ELR (cell line): ENCODE measurements around the gene ISOC2.
A peak's percentile ranks its signal among the peaks of the same experiment; 100 is the strongest.

Source experiments
- DNase-seq: peaks from one replicate; pipeline ENCODE4 v3.0.0-alpha.2; 2015; ENCODE audit warnings: low read depth

ISOC2 gene

DNA sequence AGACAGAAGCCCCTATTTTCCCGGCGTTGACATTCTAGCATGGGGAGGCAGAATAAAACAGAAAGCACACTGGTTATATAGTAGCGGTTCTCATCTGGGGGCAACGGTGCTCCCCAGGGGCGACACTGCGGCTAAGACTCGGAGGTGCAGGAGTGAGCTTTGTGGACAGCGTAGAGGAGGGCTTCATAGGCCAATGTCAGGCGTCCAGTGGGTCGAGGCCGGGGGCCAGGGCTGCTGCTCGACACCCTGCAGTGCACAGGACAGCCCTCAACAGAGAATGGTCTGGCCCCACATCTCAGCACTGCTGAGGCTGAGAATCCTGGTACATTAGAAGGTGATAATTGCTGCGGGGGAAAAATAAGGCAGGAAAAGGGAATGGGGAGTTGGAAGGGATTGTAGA is 16.5 kb upstream of the ISOC2 start:
- no peak for DNase-seq

DNA sequence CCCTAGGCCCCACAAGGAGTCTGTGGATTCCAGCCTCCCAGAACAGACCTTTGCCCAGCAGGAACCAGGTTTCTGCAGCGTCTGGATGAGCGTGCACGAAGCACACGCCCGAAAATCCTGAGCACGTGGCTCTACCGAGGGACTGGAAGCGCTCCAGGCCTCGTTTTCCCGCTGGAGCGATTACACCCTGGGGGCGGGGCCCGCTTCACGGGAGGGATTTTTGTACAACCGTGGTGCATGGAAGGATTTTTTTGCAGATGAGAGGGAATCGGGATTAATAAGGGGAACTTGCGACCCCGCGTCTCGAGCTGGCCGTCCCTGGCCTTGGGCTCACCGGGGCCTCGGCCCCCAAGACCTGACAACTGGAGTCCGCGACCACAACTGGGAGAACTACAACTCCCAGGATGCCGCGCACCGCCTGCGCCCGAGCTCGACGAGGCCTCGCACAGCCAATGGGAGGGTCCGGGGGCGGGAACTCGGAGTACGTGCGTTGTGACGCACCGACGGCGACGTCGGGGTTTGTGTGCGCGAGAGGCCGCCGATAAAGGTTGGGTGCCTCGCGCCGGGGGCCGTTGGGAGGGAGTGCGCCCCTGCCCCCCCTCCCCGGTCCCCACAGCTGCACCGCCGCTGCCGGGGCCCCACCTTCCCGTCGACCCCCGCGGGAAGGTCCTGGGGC is 14.8 kb upstream of the ISOC2 start, which contains the start of gene ZNF628:
TSS of gene ZNF628 (plus strand) at position 518 of the 676 bp plus-strand sequence. CDS start 3,294 bp downstream, outside the sequence.
- peak; percentile 98 for DNase-seq

DNA sequence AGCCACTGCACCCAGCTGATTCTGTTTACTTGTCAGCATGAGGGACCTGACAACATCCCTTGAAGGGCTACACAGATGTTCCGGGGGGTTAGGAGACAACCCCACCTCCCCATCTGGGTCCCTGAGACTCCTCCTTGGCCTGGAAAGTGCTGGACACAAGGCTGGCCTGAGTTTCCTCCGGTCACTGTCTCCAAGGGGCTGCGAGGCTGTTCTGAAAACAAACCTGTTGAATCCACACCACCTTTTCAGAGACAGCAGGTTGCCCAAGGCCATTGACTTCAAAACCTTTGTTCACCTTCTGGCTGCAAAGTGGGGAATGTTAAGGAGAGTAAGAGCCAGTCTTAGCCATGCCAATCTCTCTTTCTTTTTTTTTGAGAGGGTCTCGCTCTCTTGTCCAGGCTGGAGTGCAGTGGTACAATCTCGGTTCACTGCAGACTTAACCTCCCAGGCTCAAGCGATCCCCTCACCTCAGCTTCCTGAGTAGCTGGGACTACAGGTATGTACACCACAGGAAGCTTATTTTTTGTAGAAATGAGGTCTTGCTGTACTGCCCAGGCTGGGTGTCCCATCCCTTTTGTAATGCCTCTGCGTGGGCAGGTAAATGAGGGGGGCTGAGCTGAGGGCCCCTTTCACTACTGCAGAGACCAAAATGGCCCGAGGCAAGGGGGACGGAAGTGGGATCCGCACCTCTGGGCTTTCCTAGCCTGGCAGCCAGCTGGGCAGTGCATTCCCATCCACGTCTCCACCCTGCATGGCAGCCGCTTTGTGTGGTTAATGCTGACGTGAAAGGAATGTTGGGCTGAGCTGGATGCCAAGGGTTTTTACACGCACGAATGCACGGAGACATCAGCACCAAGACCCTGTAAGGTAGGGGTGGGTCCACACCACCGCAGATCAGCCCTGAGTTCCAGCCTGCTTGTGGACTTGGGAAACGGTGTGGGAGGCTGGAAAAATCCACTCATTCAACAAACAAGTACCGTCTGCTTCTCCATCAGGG is 13.1 kb upstream of the ISOC2 start:
- no peak for DNase-seq

DNA sequence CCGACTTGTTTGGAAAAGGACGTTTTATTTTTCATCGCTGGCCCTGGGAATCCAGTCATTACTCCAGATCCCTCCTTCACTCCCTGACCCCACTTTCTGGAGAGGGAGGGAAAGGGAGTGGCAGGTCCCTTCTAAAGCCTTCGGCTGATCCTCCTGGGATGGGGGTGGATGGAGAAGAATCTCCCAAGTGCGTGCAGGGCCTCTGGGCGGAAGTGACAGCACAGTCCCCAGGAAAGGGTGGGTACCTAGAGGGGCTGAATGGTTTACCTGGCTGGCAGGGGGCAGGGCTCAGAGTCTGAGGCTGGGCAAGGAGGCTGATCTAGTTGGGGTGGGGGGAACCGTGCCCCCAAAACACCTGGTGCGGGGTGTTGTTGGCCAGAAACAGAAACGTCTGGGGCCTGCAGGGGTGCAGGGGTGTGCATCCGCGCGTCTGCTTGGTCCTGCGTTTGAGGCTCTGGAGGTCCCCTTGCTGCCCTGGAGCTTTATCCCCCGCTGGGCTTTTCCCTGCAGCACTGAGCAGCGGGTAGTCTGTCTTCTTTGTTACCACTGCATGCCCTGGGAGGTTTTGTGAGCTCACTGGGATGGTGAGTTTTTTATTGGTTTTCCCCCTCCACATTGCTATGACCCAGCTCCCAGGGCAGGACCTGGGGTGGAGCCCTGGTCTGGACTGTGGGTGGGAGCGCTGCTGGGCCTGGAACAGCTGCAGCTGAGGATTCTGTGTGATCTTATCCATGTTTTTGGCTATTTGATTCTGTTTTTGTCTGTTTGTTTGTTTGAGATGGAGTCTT is 12.0 kb upstream of the ISOC2 start:
- DNase-seq = no peak

DNA sequence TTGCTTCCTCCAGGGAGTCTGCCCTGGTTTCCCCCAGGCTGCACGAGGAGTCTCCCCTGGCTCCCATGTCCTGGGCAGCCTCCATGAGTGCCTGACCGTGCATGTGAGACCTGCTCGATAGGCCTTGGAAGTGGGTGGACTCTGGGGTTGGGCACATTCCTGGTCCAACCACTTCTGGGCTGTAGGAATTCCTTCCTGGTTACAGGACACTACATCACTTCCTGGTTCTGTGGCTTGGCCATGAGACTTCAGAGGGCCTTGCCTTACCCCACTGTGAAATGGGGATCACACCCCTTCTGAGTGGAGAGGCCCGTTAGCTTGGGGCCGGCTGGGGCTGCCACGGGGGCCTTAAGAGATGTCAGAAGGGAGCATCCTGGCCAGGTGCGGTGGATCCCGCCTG is 11.0 kb upstream of the ISOC2 start:
- peak; percentile 90 for DNase-seq

DNA sequence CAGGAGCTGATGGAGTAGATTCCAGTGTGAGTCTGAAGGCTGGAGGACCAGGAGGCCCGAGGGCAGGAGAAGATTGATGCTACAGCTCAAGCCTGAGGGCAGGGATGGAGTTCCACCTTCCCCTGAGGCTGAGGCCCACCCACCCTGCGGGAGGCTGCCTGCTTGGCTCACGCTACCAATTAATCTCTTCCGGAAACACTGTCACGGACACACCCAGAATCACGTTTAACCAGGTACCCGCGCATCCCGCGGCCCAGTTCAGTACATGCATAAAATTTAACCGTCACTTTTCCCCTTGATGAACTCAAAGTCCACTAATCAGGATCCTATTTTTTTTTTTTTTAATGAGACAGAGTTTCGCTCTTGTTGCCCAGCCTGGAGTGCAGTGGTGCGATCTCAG is 9.8 kb upstream of the ISOC2 start:
- DNase-seq = no peak

DNA sequence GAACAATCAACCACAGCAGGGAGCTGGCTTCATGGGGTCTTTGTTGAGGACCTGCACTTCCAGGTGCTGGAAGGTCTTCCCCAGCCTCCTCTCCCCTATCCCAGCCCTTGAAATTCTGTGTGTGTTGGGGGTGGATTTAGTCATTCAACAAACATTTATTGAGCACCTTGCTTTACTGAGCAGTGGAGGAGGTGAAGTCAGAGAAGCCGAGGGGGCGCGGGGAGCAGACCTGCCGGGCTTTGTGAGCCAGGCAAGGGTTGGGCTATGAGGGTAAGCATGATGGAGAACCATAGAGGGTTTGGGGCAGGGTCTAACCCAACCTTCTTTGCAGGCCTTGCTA is 6.6 kb upstream of the ISOC2 start:
- no peak for DNase-seq

DNA sequence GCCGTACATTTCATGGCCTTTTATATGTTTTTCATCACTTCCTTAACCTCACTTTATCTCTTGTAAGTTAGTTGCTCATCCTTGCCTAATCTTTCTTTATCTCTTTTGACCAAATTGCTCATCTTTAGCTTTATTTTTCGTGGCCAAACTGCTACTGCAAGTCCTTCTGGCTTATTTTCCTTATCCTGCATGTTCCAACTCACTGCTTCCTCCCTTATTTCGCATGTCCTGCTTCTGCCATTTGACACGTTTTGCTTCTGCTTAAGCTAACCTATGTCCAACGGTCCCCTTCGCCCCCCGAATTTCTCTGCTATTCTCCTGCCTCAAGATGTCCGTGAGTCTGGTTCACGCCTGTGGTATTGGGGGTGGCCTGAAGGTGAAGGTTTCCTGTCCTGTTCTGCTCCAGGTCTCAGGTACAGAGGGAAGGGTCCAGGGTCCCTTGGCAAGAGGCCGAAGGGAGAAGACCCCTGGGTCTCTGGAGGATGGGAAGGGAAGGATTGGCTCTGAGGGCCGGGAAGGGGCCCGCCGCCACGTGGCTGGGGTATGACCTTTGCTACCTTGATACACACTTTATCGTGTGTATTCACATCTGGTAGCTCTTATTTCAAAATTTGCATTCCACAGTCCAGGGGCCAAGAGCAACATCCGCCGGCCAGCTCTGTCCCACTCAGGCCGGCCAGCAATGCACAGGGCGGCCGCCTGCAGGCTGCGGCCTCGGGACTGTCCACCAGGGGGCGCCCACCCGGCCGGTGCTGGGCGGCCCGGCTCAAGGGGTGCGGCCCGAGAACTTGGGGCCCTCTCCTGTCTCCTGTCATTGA is 6.0 kb upstream of the ISOC2 start:
- DNase-seq = peak; percentile 61

DNA sequence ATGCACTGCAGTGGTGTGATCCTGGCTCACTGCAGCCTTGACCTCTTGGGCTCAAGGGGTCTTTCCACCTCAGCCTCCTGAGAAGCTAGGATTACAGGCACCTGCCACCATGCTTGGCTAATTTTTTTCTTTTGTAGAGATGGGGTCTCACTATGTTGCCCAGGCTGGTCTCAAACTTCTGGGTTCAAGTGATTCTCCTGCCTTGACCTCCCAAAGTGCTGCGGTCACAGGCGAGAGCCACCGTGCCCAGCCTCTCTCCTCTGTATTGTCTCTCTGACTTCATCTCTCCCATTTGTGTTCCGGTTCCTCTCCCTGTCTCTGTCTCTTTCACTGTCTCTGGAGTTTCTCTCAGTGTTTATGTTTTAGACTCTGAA is 4.8 kb upstream of the ISOC2 start:
- no peak for DNase-seq

DNA sequence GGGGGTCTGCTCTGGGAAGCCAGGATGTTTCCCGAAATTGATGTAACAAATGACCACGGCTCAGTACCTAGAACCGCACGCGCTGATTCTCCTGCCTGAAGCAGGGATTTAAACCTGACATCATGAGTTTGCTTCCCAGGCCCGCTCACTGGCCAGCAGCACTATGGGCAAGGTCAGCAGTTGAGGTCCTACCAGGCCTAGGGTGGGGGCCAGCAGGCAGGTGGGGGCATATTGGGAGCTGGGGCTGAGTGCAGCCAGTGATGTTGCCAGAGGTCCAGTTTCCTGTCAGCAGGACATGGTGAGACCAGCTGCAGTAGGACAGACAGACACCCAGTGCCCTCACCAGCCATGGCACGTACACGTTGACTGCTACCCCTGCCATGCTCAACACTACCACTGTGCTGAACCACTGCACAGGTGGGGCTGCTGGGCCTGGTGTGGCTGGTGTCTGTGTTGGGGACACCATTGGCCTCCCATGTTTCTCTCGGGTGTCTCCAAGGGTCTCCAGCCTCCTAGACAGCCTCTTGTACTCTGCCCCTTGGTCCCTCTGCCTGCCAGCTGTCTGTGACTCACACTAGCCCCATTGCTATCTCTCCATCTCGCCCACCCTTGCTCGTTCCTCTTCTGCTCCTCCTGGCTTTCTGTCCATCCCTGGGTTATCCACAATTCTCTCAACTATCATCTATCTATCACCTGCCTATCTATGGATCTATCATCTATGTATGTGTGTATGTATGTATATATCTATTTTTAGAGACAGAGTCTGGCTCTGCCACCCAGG is 4.2 kb upstream of the ISOC2 start:
- no peak for DNase-seq

DNA sequence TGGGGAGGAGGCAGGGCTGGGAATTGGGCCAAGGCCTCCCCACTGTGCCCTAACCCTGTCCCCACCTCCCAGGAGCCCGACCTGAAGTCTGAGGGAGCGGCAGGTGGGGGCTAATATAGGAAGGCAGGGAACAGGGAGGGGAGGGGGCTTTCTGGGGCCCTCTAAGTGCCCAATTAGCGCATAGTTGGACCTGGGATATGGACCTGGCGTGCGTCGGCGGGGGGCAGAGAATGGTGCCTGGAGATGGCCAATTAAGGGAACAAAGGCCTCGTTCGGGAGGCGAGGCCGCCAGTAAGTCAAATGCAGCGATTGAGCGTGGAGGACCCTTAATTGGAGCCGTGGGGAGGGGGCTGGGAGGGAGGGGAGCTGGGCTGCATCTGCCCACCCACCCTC is 3.2 kb upstream of the ISOC2 start, which contains the start of gene C19orf85:
TSS of gene C19orf85 (minus strand) at position 90 of the 393 bp plus-strand sequence. CDS start 197 bp downstream, outside the sequence.
- no peak for DNase-seq

DNA sequence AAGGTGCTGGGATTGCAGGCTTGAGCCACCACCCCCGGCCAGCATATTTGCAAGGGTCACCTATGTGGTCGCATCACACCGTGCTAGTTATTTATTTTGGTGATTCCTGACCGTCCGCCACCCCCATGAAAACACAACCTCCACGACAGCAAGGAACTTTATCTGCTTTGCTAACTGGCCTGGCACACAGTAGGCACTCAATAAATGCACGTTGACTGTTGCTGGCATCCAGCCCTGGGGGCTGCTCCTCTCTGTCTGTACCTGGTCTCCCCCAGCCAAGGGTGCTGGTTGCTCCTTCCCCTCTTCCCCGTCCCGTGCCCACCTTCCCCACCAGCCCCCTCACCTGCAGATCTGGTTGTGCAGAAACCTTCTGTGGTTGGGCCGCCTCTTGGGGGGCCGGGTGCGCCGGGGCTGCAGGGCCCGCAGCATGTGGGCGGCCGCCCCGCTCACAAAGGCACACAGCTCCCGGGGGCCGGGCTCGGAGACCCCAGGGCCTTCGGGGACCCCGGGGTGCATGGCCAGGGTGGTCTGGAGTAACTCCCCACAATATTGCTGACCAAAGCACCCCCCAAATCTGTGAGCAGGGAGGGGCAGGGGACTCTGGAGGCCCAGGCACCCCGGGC is 2.7 kb upstream of the ISOC2 start:
- no peak for DNase-seq

DNA sequence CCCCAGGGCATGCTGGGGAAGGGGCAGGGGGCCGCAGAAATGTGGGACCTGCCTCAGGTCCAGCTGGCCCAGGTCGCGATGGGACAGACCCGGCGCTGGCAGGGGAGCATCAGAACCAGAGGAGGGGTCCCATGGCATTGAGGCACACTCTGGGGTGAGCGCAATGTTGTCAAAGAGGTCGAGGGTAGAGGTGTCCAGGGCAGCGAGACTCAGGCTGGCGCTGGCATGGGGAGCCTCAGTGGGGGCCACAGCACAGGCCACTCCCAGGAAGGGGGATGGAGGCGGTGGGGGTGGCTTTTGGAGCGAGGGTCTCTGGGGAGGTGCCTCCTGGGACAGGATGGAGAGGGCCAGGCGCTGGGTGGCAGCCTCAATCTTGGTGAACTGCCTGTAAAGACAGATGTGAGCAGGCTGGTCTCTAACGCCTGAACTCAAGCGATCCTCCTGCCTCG is 2.2 kb upstream of the ISOC2 start:
- no peak for DNase-seq

DNA sequence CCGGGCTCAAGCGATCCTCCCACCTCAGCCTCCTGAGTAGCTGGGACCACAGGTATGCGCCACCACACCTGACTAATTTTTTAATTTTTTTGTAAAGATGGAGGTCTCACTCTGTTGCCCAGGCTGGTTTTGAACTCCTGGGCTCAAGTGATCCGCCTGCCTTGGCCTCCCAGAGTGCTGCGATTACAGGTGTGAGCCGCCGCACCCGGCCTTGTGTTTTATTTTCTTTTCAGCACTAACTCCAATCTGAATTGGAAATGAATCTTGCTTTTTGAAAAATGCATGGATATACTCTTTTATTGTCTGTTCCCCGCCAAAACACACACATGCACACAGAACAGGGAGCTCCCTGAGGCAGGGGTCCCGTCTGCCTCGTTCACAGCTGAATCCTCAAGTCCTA is 1.3 kb upstream of the ISOC2 start:
- no peak for DNase-seq

DNA sequence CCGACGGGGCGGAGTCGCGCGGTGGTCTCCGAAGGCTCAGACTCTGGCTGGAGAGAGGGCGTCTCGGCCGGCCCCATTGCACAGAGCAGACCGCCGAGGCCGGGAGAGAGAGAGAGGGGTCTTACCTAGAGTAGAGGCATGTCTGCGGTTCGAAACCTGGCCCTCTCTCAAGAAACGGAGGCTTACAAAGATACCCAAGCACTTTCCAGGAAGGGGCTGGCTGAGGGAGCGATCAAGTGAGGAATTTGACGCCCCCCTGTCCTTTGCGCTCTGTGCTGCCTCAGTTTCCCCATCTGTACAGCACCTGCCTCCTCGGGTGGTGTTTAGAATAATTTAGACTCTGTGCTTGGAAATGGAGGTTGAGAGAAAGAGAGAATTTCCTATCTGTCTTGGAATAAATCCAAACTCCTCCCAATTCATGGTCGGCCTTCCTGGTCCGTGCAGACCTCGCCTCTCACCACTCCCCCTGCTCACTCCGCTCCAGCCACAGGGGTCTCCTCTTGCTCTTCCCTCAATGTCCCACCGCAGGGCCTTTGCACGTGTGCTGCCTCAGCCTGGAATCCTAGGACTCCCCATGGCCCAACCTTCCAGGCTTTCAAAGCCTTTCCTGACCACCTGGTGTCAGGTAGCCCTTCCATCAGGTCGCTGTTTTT is 658 bp upstream of the ISOC2 start:
- peak; percentile 51 for DNase-seq

DNA sequence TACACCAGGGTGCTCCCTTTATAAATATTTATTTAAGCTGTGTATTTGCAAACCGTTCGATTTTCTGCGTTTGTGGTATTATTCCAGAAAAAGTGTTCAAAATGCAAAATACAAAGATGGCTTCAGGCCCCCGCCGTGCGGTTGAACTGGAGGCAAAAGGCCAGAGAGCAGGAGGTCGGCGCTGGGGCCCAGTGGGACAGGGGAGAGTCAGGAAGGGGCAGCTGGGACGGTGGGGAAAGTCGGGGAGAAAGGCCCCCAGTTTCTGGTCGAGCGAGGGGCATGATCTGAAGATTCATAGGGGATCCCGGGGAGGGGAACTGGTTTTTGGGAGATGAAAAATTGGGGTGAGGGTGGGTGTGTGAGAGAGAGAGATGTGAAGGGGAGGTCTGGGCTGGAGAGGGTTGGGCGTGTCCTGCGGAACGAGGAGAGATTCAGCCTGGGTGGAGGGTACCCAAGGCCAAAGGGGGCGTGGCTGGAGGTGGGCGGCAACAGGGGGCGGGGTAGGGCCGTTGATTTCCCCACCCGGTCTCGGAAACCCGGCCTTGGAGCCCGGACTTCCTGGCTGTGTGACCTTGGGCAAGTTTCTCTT is 678 bp downstream of the ISOC2 start:
- DNase-seq = peak; percentile 76

DNA sequence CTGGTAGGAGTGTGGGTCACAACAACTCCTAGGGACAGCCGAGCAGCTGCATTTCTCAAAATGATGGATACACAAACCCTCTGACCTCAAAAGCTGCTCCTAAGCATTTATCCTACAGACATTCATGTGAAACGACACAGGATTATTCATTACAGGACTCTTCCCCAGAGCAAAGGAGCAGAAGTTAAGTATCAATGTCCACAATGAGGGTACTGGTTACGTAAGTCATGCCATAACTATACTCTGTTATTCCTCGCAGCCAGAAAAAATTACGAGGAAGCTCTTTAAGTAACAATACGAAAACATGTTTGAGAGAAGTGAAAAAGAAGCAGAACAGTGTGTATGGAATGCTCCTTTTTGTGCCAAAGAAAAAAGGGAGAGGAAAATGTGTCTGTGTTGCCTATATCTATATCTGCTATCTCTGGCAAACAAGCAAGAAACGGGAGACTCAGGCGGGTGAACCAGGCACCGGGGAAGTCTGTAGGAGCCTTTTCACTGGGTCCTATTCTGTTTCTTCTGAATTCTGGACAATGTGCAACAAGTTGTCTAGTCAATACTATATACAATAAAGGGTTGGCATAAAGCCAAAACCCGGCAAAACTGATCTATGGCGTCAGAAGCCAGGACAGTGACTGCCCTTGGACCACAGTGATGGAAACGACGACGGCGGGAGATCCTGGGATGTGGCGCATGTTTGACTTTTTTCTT is 1.3 kb downstream of the ISOC2 start:
- DNase-seq = peak; percentile 33

DNA sequence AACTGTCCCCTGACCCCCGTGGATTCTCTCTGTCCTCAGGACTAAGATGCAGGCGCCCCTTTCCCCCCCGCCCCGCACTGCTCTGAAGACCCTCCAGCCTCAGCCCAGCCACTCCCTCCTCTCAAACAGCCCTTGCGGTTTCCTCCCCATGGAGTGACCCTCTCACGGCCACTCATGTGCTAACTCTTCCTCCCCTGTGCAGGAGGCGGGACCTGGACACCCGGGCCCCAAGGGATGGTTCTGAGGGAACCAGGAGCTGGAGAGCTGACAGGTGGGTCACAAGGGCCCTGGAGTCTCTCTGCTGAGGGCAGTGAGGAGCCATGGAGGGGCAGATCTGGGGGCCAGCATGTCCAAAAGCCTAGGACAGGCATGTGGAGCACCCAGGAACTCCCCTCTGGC is 1.9 kb downstream of the ISOC2 start:
- no peak for DNase-seq
